Measurements from ENCODE around the gene FGA. TPM values are rescaled to one million over a fixed set of nuclear protein-coding genes. Genes with fewer than 3 reads are reported as not detected.
"Not testable (repeated sequence)": the region's sequence is repeated elsewhere in the genome, so short reads cannot be mapped to it uniquely, and the experiment has no call there.

Gene FGA
- polyA plus RNA-seq, 3 donors = 0.08 to 1.4 (median 1.0) TPM

DNA sequence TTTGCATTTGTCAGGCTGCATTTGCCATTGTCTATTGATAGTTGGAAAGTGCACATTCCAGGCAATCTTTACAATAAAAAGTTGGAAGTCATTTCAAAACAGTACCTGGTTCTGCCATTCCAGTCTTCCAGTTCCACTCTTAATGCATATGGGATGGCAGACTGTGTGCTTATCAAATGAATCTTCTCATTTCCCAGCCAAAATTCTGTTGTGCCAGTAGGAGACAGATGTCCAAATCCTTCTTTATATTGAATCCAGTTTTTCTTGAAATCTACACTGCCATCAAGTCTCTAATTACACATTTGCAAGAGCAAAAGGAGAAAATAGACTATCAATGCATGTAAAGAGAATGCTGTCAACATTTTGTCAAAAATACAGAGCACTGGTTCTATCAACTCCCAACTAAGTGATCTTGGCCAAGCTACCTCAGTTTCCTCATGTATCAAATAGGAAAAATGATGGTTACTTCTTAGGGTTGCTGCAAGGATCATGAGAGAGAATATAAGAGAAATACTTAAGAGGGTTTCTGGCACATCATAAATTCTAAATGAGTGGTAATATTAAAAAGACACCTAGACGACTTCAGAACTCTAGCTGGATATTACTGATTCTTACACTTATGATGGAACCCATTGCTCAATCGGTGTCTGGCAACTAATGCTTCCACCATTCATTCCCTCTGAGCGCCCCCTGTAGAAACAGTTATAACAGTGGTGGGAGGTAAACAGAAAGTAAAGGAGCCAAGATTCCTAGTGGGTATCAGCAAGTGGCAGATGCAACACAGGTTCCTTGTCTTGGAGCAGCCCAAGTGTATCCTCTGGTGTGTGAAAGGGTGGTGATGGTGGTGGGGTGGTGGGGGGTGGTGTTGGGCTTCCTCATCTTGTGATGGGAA is 18.1 kb upstream of the FGA start:
- no peak for DNase-seq (ENCODE audit: low read depth in 3 of 3, low spot score in 2 of 3)

DNA sequence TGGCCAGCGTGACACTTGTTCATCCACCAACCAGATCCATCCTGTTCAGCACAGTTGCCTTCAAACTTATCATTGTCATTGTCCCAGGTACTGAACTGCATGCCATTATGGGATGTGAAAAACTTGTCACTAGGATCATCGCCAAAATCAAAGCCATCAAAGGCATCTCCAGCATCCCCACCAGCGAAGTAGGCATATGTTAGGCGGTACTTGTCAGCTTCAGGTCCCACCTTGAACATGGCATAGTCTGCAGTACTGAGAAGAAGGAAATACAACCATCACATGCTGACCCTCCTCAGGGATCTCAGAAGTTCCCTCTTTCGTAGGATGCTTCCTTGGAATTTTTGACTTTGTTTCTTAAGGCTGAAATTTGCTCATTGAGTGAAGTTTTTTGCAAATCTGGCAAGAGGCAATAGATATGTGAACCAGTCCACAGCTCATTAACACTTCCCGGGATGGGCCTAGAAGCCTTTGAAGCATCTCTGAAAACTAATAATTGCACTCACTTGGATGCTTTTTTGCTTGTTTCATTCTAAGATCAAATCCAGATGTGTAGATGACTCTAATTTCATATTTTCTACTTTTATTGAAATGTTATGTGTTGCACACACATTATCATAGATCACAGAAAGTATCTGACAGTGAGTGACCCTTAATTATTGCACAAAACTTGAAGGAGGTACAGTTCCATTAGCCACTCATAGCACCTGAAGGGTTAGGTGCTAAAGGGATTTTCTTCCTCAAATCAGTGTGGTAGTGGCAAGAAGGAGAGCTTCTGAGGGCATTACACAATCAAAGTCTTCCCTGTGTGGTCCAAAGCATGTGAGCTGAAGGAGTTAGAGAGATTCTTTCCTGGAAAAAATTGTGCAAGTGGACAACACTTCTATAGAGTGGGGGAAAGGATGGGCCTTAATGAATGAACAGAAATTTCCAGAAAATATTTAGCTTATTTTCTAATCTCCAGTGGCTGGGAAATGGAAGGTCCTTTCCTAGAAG is 16.5 kb upstream of the FGA start:
- no peak for DNase-seq (ENCODE audit: low read depth in 3 of 3, low spot score in 2 of 3)

DNA sequence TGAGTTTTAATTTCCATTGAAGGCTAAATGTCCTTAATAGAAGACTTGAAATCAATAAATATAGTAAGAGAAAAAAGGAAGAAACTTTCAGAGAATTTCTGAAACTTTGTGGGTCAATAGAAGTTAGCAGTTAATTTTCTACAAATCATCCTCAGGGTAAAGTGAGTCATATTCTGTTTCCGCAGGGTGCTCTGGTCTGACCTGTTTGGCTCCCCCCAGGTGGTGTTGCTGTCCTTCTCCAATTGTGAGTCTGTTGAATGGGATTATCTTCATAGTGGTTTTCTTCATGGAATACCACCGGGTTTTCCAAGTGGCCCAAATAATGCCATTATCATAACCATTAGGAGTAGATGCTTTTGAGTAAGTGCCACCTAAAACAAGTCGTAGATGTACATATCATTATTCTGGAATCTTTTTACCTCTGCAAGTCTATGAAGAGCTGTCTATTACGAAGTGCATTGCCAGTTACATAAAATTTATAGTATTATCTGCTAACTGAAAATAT is 14.2 kb upstream of the FGA start:
- DNase-seq (ENCODE audit: low read depth in 3 of 3, low spot score in 2 of 3) = no peak

DNA sequence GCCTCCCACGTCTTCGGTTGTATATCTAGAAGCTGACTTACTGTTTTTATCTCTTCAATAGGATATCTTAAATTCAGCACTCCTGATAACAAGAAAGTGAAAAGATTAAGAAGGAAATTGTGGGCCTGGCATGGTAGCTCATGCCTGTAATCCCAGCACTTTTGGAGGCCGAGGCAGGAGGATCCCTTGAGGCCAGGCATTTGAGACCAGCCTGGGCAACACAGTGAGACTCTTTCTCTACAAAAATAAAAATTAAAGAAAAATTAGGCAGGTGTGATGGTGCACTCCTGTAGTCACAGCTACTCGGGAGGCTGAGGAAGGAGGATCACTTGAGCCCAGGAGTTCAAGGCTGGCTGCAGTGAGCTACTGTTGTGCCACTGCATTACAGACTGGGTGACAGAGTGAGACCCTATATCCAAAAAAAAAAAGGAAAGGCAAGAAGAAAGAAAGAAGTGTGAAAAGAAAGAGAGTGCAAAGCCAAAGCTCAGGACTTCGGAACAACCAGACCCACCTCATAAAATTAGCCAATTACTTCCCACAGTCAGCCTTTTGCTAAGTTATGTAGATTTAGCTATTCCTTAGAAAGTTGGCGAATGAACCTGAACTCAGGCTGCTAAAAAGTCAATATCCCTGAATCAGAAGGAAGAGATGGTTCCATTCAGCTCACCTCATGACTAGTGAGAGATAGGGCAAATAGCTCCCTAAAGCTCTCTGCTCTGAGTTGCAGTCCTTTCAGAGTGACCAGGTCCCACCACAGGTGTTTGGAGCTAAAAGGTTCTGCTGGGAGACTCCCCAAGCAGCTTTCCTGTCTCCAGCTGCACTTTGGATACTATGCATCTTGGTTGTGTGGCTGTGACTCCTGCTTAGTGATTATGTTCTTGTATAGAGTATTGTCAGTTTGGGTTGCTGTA is 12.7 kb upstream of the FGA start:
- no peak for DNase-seq (ENCODE audit: low read depth in 3 of 3, low spot score in 2 of 3)

DNA sequence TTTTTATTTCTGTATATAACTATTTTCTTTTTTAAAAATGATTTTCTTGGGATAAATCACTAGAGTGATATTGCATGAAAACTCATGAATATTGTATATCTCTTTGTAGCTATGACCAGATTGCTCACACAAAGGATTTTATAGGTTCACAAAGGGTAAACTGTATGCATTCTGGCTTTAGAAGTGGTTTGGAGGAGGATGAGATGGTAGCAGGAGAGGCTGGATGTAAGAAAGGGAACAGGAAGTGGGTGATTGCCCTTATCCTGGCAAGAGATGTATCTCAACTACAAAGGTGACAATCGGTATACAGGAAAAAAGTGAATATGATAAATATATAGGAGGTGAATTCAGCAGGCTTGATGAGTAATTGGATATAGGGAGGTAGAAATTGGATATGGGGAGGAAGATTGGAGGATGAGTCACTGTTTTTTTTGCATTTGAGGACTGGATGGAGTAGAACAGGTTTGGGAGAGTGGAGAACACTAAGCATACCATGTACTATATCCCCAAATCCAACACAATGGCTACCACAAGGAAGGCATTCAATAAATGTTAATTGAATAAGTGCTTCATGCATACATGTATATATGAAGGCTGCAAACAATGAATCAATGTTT is 12.0 kb upstream of the FGA start:
- DNase-seq (ENCODE audit: low read depth in 3 of 3, low spot score in 2 of 3) = no peak

DNA sequence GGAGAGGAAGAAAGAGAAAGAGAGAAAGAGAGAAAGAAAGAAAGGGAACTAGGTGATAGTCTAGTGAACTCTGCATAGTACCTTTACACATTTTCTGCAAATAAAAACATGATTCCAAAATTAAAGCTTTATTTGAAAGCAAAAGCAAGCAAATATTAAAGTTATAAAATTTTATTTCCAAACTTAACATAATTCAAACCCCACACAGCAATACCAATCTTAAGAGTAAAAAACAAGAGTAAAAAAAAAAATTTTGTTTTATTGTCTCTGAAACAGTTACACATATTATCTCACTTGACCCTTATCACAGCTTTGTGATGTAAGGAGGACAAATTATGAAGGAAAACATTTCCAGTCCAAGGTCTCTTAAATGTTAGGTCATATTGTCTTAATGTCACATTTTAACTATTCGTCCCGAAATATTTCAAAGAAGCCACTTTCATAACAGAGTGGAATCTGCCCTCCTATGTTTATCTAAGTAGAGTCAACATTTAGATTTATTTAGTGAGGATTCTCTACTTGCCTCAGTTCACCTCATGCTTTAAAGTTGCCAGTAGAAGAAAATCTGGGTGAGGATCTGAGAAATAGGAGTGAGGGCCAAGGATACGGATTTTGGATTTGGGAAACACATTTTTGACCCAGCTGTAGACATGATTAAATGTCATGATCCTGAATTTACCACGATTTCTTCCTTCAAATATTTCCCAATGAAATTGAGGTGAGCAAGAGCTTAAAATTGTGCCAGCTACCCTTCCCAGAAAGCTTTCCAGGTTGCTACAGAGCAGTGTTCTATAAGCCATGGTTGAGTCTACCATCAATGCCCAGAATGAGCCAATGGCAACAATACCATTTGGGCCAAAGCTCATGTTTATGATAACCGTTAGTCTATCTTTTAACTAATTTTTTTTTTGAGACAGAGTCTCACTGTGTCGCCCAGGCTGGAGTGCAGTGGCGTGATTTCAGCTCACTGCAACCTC is 7.5 kb upstream of the FGA start:
- DNase-seq (ENCODE audit: low read depth in 3 of 3, low spot score in 2 of 3) = no peak

DNA sequence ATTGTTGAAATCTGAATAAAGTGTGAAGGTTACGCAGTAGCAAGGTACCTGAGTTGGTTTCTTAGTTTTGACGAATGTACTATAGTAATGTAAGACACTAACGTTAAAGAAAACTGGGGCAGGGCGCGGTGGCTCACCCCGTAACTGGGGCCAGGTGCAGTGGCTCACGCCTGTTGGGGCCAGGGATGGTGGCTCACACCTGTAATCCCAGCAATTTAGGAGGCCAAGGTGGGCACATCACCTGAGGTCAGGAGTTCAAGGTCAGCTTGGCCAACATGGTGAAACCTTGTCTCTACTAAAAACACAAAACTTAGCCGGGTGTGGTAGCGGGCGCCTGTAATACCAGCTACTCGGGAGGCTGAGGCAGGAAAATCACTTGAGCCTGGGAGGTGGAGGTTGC is 6.7 kb upstream of the FGA start:
- not testable (repeated sequence) for DNase-seq (ENCODE audit: low read depth in 3 of 3, low spot score in 2 of 3)

DNA sequence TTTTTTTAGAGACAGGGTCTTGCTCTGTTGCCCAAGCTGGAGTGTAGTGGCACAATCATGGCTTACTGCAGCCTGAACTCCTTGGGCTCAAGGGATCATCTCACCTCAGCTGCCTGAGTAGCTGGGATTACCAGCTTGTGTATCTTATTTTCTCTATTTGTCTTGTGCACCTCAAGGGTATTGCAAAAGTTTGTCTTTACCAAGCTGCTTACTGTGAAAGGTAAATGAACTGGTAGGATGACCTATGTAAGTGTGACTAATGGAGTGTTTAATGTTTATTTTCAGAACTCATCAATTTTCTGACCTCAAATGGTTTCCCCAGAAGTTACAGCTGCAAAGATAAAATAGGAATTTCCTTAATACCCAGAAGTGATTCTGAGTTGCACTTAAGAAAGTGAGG is 5.3 kb upstream of the FGA start:
- DNase-seq (ENCODE audit: low read depth in 3 of 3, low spot score in 2 of 3) = no peak

DNA sequence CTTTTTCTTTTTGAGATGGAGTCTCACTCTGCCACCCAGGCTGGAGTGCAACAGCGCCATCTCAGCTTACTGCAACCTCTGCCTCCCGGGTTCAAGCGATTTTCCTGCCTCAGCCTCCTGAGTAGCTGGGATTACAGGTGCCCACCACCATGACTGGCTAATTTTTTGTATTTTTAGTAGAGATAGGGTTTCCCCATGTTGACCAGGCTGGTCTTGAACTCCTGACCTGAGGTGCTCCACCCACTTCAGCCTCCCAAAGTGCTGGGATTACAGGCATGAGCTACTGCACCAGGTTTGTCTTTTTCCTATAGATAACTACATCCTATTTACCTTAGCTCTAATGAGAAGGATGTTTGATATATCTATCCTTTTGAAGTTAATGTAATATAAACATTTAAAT is 3.8 kb upstream of the FGA start:
- DNase-seq (ENCODE audit: low read depth in 3 of 3, low spot score in 2 of 3) = not testable (repeated sequence)

DNA sequence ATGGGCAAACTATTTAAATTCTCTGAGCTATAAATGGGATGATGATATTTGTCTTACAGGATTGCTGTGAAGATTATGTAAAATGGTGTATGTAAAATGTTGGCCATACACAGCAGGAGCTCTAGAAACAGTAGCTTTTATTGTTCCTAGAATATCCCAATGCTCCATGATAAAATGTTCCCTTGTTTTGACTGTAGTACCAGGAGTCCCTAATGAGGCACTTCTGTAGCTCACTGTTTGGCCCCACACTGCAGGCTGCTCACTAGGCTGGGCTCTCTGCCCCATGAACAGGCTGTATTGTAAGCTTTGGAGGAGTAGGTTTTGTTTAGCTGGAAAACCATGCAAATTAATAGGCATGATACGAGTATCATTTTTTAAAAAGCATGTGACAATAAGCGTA is 3.3 kb upstream of the FGA start:
- DNase-seq (ENCODE audit: low read depth in 3 of 3, low spot score in 2 of 3) = no peak

DNA sequence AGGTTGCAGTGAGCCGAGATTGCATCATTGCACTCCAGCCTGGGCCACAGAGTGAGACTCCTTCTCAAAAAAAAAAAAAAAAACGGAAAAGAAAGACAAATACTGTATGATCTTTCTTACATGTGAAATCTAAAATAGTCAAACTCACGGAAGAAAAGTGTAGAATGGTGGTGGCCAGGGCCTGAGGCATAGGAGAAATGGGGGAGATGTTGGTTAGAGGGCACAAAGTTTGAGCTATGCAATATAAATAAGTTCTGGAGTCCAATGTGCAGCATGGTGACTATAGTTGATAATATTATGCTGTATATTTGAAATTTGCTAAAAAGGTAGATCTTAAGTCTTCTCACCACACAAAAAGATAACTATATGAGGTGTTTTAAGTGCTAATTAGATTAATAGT is 1.3 kb upstream of the FGA start:
- no peak for DNase-seq (ENCODE audit: low read depth in 3 of 3, low spot score in 2 of 3)

DNA sequence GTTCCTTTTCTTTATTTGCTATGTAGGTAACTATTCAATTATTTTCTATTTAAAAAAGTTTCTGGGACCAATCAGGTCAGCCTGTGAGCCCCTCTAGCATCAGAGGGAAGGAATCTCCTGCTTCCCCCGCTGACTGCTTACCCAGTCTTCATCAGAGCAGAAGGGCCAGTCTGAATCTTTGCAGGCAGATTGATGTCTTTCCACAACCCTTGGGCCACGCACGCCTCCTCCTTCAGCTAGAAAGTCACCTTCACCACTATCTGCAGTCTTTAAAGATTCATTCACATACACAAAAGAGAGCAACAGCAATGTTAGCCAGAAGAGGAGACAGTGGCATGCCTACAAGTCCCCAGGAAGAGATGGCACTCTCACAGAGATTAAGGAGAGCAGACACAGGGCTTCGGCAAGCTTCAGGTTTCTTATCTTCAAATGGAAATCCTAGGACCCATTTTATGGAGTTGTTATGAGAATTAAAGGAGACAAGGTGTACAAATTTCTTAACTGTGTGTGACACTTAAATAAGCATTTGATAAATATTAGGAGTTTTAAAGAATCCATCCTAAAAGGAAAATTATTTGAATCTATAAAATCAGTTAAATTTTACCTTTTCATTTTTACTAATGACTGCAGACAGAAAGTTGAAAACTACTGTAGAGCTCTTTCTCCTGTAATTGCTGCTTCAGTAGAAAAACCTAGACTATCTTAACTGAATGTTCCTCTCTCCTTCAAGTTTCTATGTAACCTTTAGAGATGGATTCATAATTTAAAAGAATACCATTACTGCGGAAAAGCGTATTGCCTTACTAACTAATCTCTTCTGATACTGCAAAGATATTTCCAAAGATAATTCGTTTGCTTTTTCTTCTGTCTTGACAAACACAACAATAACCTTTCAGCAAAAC is 995 bp downstream of the FGA start:
- DNase-seq (ENCODE audit: low read depth in 3 of 3, low spot score in 2 of 3) = no peak

DNA sequence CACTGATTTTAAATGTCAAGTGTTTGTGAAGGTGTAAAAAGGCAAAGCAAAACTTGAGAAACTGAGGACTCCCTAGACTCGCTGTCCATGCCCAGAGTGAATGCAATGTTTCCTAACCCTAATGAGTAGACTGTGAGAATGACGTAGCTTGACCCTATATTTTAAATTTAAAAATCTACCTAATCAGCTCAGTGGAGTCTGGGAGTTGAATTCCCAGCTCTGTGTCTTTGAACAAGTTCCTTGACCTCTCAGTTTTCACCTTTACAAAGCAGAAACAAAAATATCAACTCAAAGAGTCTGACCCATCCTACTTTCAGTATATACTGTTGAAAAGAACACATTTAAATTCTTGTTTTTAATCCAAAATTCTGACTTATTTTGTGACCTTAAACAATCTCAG is 2.3 kb downstream of the FGA start:
- DNase-seq (ENCODE audit: low read depth in 3 of 3, low spot score in 2 of 3) = no peak

DNA sequence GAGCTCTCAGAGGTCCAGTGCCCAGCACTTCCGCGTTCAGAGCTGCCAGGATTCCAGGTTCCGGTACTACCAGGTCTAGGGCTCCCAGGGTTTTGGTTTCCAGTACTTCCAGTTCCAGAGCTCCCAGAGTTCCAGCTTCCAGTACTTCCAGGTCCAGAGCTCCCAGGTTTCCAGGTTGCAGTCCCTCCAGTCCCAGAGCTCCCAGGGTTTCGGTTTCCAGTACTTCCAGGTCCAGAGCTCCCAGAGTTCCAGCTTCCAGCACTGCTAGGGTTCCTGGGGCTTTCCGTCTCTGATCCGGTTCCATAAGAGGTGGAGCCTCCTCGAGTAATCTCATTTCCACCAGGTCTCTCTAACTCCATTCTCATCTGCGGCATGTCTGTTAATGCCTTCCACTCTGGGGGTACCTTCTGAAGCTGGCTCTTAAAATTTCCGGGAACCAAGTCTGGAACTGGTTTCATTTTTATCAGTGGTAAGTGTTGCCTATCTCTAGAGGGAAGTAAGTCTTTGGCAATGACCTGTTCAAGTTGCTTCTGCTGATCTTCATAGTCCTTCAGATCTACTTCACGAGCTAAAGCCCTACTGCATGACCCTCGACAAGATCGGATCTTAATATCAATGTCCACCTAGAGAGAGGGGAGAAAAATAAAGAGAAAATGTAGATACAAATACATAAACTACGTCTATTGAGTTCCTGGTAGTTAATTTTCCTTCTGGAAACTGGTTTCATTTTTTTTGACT is 4.1 kb downstream of the FGA start:
- DNase-seq (ENCODE audit: low read depth in 3 of 3, low spot score in 2 of 3) = no peak

DNA sequence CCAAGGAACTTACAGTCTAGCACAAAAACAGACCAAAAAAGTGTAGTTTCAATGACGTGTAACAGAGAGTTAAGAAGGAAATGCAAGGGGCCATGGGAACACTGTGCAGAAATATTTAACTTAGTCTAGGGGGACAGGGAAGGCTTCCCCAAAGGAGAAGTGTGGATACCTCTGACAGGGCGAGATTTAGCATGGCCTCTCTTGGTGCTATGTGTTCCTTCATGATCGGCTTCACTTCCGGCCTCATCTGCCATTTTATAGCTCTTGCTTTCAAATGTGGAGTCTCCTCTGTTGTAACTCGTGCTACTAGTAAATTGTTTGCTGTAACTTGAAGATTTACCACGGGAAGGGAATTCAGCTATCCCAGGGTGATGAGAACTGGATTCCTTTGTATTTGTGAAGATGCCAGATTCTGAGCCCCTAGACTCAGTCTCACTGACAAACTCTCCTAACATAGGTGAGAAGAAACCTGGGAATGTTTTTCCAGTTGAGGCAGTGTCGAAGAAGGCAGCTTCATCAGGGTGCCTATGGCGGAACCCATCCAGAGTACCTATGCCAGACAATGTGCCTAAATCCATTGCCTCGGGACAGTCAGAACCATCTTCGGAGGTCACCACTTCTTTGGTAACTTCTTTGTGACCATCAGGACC is 5.0 kb downstream of the FGA start:
- no peak for DNase-seq (ENCODE audit: low read depth in 3 of 3, low spot score in 2 of 3)

DNA sequence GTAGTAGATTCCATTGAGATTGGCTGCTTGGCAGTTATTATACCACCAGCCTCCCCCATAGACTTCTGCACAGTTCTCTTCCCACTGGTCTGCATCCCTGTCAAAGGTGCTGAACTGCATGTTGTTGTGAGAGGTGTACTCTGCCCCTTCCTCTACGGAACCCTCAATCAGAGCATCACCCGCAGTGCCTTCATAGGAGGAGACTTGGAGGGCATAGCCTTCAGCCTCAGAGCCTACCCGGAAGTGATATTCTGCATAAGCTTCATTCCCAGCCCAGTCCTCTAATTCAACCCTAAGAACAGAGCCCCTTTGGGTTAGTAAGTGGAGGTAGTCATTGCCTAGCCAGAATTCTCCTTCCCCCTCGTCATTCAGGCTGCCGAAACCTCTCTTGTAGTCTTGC is 6.3 kb downstream of the FGA start:
- DNase-seq (ENCODE audit: low read depth in 3 of 3, low spot score in 2 of 3) = no peak

DNA sequence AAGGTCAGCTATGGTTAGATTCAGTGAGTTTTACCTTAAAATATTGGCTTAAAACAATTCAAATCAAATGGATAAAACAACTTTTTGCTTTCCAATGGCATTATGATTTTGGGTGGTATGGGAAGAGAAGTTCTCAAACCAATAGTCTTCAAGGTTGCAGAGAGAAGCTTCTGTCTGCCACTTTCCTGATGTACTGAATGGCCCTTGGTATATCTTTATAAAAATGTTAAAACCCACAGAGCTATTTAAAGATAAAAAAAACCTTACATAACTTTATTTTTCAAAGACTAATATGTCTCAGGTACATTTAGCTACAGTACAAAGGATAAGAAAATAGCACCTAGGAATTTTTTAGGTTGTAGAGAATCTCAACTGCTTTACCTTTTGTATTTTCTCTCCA is 6.9 kb downstream of the FGA start:
- DNase-seq (ENCODE audit: low read depth in 3 of 3, low spot score in 2 of 3) = no peak

All from right renal cortex interstitium (tissue), 3 donors.